A549 (cell line): ENCODE results near the gene DMAC2. TPM values are rescaled to one million over a fixed set of nuclear protein-coding genes. Genes with fewer than 3 reads are reported as not detected.

ENCODE experiments used
- ATAC-seq, 2 experiments: fragments of 200-7000 bp in 1 of 2; fragments of >200 bp in 1 of 2; cut with Nextera tagmentation in 1 of 2; cut with Tn5 transposase in 1 of 2; 3 replicates each; pipeline versions ENCODE4 v1.8.0 to v1.9.1; 2018 to 2020; ENCODE audit warnings: mild to moderate bottlenecking in 1 of 2, moderate library complexity in 1 of 2
- CTCF ChIA-PET: fragments of 300-600 bp; sonication (Branson Sonifier 250); formaldehyde crosslinking; extraction: SDS; loops from one replicate; lab custom pipeline; 2021; ENCODE audit warnings: antibody characterized with exemption, inconsistent platforms; lab: Yijun Ruan, JAX
- POLR2A ChIA-PET: fragments of 350-600 bp; formaldehyde crosslinking; extraction: SDS; loops from one replicate; lab custom pipeline; 2021; ENCODE audit warnings: antibody characterized with exemption, inconsistent platforms; lab: Yijun Ruan, JAX
- DNase-seq, 2 experiments: peaks; one replicate each; pipeline versions ENCODE4 v3.0.0 to v3.0.0-alpha.2; 2011 to 2016; ENCODE audit warnings: low read depth in 1 of 2, low spot score in 1 of 2
- FAIRE-seq: peaks from 2 replicates; lab custom pipeline; 2011; peaks lifted over from hg19 to GRCh38; lab: Jason Lieb, UNC
- H3K27ac ChIP-seq, 2 experiments: fragments of >200 bp; sonication (Bioruptor Twin); formaldehyde crosslinking; 3 replicates each; pipeline ENCODE4 v1.5.1; 2016 to 2017
- H3K4me1 ChIP-seq: fragments of >200 bp; sonication (Bioruptor Twin); formaldehyde crosslinking; 3 replicates; pipeline ENCODE4 v1.6.1; 2016
- H3K4me2 ChIP-seq: fragments of >200 bp; sonication (Bioruptor Twin); formaldehyde crosslinking; 3 replicates; pipeline ENCODE4 v1.6.1; 2016
- H3K4me3 ChIP-seq: fragments of >200 bp; sonication (Bioruptor Twin); formaldehyde crosslinking; 3 replicates; pipeline ENCODE4 v1.5.1; 2016
- H3K9me3 ChIP-seq: fragments of >200 bp; sonication (Bioruptor Twin); formaldehyde crosslinking; 3 replicates; pipeline ENCODE4 v1.6.1; 2016
- BHLHE40 ChIP-seq: IDR thresholded peaks from 2 replicates; pipeline ENCODE4 v1.6.1; 2012; ENCODE audit warnings: low read depth, low read length, inconsistent platforms
- CBX8 ChIP-seq: fragments of 200-600 bp; sonication (generic); IDR thresholded peaks from 2 replicates; pipeline ENCODE4 v1.6.1; 2016
- CEBPB ChIP-seq, 2 experiments: fragments of >200 bp in 1 of 2; sonication (Bioruptor Twin) in 1 of 2; formaldehyde crosslinking in 1 of 2; IDR thresholded peaks; 2 replicates each; pipeline ENCODE4 v1.6.1; 2012 to 2016
- CHD2 ChIP-seq: fragments of 150-350 bp; IDR thresholded peaks from 2 replicates; pipeline ENCODE4 v1.6.1; 2014; ENCODE audit warnings: low read length; ENCODE audit not compliant: partially characterized antibody
- EHF ChIP-seq: fragments of 250-450 bp; sonication (Bioruptor Pico); IDR thresholded peaks from 2 replicates; pipeline ENCODE4 v1.5.0; 2020; ENCODE audit warnings: mild to moderate bottlenecking
- EP300 ChIP-seq, 2 experiments: fragments of >200 bp; sonication (Bioruptor Twin); formaldehyde crosslinking; IDR thresholded peaks; 2 replicates in 1 of 2; 3 replicates in 1 of 2; pipeline ENCODE4 v1.6.1; 2016 to 2017
- ESRRA ChIP-seq: fragments of 150-350 bp; IDR thresholded peaks from 2 replicates; pipeline ENCODE4 v1.6.1; 2014; ENCODE audit warnings: mild to moderate bottlenecking, low read length, borderline replicate concordance
- FOSB ChIP-seq: fragments of 250-450 bp; sonication (Bioruptor Pico); IDR thresholded peaks from 2 replicates; pipeline ENCODE4 v1.5.0; 2020; ENCODE audit warnings: mild to moderate bottlenecking, moderate library complexity
- FOXS1 ChIP-seq: fragments of 250-450 bp; sonication (Bioruptor Pico); IDR thresholded peaks from 2 replicates; pipeline ENCODE4 v1.5.0; 2020; ENCODE audit warnings: mild to moderate bottlenecking, moderate library complexity
- HEYL ChIP-seq: fragments of 250-450 bp; sonication (Bioruptor Pico); IDR thresholded peaks from 2 replicates; pipeline ENCODE4 v1.8.0; 2021; ENCODE audit warnings: mild to moderate bottlenecking, moderate library complexity
- HOXA7 ChIP-seq: fragments of 250-450 bp; sonication (Bioruptor Pico); IDR thresholded peaks from 2 replicates; pipeline ENCODE4 v1.5.0; 2020; ENCODE audit warnings: mild to moderate bottlenecking, moderate library complexity
- HOXB13 ChIP-seq: fragments of 250-450 bp; sonication (Bioruptor Pico); IDR thresholded peaks from 2 replicates; pipeline ENCODE4 v1.5.0; 2020; ENCODE audit warnings: low read depth, mild to moderate bottlenecking, moderate library complexity
- HOXB5 ChIP-seq: fragments of 250-450 bp; sonication (Bioruptor Pico); IDR thresholded peaks from 2 replicates; pipeline ENCODE4 v1.5.0; 2020; ENCODE audit warnings: mild to moderate bottlenecking, moderate library complexity
- JUNB ChIP-seq: fragments of >200 bp; sonication (Bioruptor Twin); formaldehyde crosslinking; IDR thresholded peaks from 2 replicates; pipeline ENCODE4 v1.6.1; 2016
- MAFK ChIP-seq: fragments of 450-650 bp; IDR thresholded peaks from 2 replicates; pipeline ENCODE4 v1.6.1; 2014; ENCODE audit not compliant: partially characterized antibody
- MAZ ChIP-seq: fragments of 150-350 bp; IDR thresholded peaks from 2 replicates; pipeline ENCODE4 v1.6.1; 2014; ENCODE audit warnings: antibody characterized with exemption, low read depth, low read length, borderline replicate concordance
- MYC ChIP-seq: IDR thresholded peaks from 2 replicates; pipeline ENCODE4 v1.6.1; 2012; ENCODE audit warnings: mild to moderate bottlenecking, inconsistent platforms, low read length, improper control_type of control experiment, borderline replicate concordance
- NPAS2 ChIP-seq: fragments of 250-450 bp; sonication (Bioruptor Pico); IDR thresholded peaks from 2 replicates; pipeline ENCODE4 v1.8.0; 2022; ENCODE audit warnings: mild to moderate bottlenecking, moderate library complexity, borderline replicate concordance
- POLR2A ChIP-seq: IDR thresholded peaks from 2 replicates; pipeline ENCODE4 v1.6.1; 2012; ENCODE audit warnings: mild to moderate bottlenecking, low read length
- POLR2AphosphoS2 ChIP-seq: conservative IDR thresholded peaks from 2 replicates; pipeline ENCODE4 v1.6.1; 2012; ENCODE audit warnings: low read length, improper control_type of control experiment, inconsistent platforms
- RARB ChIP-seq: fragments of 250-450 bp; sonication (Bioruptor Pico); IDR thresholded peaks from 2 replicates; pipeline ENCODE4 v1.8.0; 2021; ENCODE audit warnings: mild to moderate bottlenecking, moderate library complexity
- RFX5 ChIP-seq: fragments of 450-650 bp; IDR thresholded peaks from 2 replicates; pipeline ENCODE4 v1.7.1; 2014; ENCODE audit warnings: antibody characterized with exemption, mild to moderate bottlenecking, moderate library complexity
- SMC3 ChIP-seq: fragments of >200 bp; sonication (Bioruptor Twin); formaldehyde crosslinking; IDR thresholded peaks from 3 replicates; pipeline ENCODE4 v1.6.1; 2018; ENCODE audit warnings: inconsistent platforms
- SREBF2 ChIP-seq: fragments of 450-650 bp; IDR thresholded peaks from 2 replicates; pipeline ENCODE4 v1.6.1; 2014; ENCODE audit warnings: mild to moderate bottlenecking, moderate library complexity
- TFCP2L1 ChIP-seq: fragments of 250-450 bp; sonication (Bioruptor Pico); IDR thresholded peaks from 2 replicates; pipeline ENCODE4 v1.5.0; 2021; ENCODE audit warnings: mild to moderate bottlenecking
- ZNF302 ChIP-seq: fragments of 250-450 bp; sonication (Bioruptor Pico); IDR thresholded peaks from 2 replicates; pipeline ENCODE4 v1.9.0; 2021; ENCODE audit warnings: inconsistent platforms, mild to moderate bottlenecking, moderate library complexity
- WGBS: methylation state at CpG from one replicate; pipeline ENCODE4 v1.1.6; 2017; ENCODE audit errors: missing lambda C conversion rate; 5-methylcytosine and 5-hydroxymethylcytosine counted together
- polyA minus RNA-seq: library from RNA; depleted of rRNA, polyadenylated mRNA; stranded (reverse); fragments of >200 nt; gene quantifications from 2 replicates; pipeline ENCODE4 v1.2.3, GENCODE V29; 2011; rRNA and poly(A)+ RNA removed
- polyA plus RNA-seq, 4 experiments: library from polyadenylated mRNA; depleted of rRNA in 3 of 4; stranded (reverse); fragments of >200 nt; fragmentation: RNase III in 1 of 4; extraction: RNeasy Plus Mini Kit Qiagen cat#74134 plus additional on column Dnase treatment in 1 of 4; gene quantifications; 2 replicates in 3 of 4; 3 replicates in 1 of 4; pipeline ENCODE4 v1.2.3, GENCODE V29; 2011 to 2017
- TF ChIP-seq, protein P1 (sequence below): IDR thresholded peaks from 2 replicates; pipeline ENCODE4 v1.6.1; 2012
- TF ChIP-seq, protein P2 (sequence below): fragments of 250-450 bp; sonication (Bioruptor Pico); IDR thresholded peaks from 2 replicates; pipeline ENCODE4 v1.5.0; 2020; ENCODE audit warnings: low read depth, mild to moderate bottlenecking, moderate library complexity
- TF ChIP-seq, protein P3 (sequence below): fragments of 450-650 bp; IDR thresholded peaks from 2 replicates; pipeline ENCODE4 v1.6.1; 2014; ENCODE audit warnings: antibody characterized with exemption
- TF ChIP-seq, protein P4 (sequence below): fragments of >200 bp; sonication (Bioruptor Twin); formaldehyde crosslinking; IDR thresholded peaks from 3 replicates; pipeline ENCODE4 v1.5.1; 2016
- TF ChIP-seq, protein P5 (sequence below): fragments of 150-350 bp; IDR thresholded peaks from 2 replicates; pipeline ENCODE4 v1.6.1; 2014; ENCODE audit warnings: low read depth, mild to moderate bottlenecking, low read length
- TF ChIP-seq, protein P6 (sequence below): fragments of >200 bp; sonication (Bioruptor Twin); formaldehyde crosslinking; IDR thresholded peaks from 2 replicates; pipeline ENCODE4 v1.6.1; 2016
- TF ChIP-seq, protein P7 (sequence below): IDR thresholded peaks from 2 replicates; pipeline ENCODE4 v1.6.1; 2012; ENCODE audit warnings: low read depth, borderline replicate concordance

DMAC2 gene
- polyA plus RNA-seq (2011; rRNA removed): 128 and 132 TPM in 2 replicates
- 209 and 231 TPM in 2 replicates for polyA plus RNA-seq (2012; cell fraction: cytosol; rRNA removed)
- 177 and 189 TPM in 2 replicates for polyA plus RNA-seq (2012; cell fraction: nucleus; rRNA removed)
- polyA plus RNA-seq (2017; fragmentation: RNase III; extraction: RNeasy Plus Mini Kit Qiagen cat#74134 plus additional on column Dnase treatment): 155 to 161 TPM (median 158 TPM) in 3 replicates
- polyA minus RNA-seq: 111 and 120 TPM in 2 replicates

DNA sequence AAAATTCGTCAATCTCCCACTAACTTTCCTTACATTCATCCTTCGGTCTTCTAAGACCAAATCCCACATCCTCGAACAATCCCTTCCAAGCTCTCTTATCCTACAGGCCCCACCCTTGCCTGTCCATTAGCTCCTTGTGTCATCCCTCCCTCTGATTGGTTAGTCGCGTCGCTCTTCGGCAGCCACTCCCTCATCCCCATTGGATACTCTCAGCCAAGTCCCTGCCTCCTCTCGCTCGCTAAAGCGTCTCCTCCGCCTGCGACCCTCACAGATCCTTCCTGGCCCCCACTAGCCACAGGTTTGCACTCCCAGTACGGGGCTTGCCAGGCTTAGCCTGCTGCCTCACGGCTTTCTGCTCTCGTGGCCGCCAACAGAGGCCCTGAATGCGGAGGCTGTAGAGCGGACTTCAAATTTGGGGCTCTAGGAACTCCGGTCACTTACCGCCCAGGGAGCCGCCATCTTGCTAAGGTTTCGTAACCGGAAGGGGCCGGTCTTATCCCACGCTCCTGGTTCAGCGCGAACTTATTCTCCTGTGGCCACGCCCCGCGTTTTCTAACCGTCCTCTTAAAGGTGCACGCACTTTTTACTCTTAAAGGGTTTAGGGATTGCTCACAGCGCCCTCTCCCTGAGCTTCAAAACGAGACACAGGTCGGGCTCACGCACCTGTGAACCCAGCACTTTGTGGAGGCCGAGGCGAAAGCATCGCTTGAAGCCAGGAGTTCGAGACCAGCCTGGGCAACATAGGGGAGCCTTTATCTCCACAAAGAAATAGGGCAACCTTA, at the start of gene DMAC2:
Gene DMAC2, minus strand, starts transcription at position 472 of the 782 bp plus-strand sequence. Its CDS starts 13 bp downstream, at position 459.
- H3K4me1 ChIP-seq: peaks cover 13% of the 10 kb centered on the region; the same call in 2 of the 3 replicates
- peak; percentile 100 for FAIRE-seq
- no peak; the same call in 1 of the 2 replicates for TF ChIP-seq FOSB (CRISPR knock-in tag)
- no peak; the same call in 1 of the 2 replicates for TF ChIP-seq POLR2AphosphoS2
- peak; percentile 76; the same call in 1 of the 2 replicates for TF ChIP-seq MYC
- no peak for TF ChIP-seq SREBF2
- TF ChIP-seq, protein P1, sequence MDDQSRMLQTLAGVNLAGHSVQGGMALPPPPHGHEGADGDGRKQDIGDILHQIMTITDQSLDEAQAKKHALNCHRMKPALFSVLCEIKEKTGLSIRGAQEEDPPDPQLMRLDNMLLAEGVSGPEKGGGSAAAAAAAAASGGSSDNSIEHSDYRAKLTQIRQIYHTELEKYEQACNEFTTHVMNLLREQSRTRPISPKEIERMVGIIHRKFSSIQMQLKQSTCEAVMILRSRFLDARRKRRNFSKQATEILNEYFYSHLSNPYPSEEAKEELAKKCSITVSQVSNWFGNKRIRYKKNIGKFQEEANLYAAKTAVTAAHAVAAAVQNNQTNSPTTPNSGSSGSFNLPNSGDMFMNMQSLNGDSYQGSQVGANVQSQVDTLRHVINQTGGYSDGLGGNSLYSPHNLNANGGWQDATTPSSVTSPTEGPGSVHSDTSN: peak; percentile 47; the same call in 1 of the 2 replicates
- TF ChIP-seq, protein P2, sequence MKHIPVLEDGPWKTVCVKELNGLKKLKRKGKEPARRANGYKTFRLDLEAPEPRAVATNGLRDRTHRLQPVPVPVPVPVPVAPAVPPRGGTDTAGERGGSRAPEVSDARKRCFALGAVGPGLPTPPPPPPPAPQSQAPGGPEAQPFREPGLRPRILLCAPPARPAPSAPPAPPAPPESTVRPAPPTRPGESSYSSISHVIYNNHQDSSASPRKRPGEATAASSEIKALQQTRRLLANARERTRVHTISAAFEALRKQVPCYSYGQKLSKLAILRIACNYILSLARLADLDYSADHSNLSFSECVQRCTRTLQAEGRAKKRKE: no peak
- no peak for TF ChIP-seq BHLHE40
- TF ChIP-seq FOXS1 (CRISPR knock-in tag): no peak
- peak; percentile 74; the same call in 1 of the 2 replicates for TF ChIP-seq TFCP2L1 (CRISPR knock-in tag)
- TF ChIP-seq CHD2: no peak
- 0 out of 2 replicates have a peak, but pooled peaks have one; percentile 12 for TF ChIP-seq RARB (CRISPR knock-in tag)
- TF ChIP-seq, protein P3, sequence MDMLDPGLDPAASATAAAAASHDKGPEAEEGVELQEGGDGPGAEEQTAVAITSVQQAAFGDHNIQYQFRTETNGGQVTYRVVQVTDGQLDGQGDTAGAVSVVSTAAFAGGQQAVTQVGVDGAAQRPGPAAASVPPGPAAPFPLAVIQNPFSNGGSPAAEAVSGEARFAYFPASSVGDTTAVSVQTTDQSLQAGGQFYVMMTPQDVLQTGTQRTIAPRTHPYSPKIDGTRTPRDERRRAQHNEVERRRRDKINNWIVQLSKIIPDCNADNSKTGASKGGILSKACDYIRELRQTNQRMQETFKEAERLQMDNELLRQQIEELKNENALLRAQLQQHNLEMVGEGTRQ: no peak
- TF ChIP-seq CBX8: no peak
- TF ChIP-seq RFX5: peak; percentile 82
- TF ChIP-seq CEBPB (IDR thresholded peaks at IDR 0.05): peak; percentile 92 to 99
- no peak for TF ChIP-seq NPAS2 (CRISPR knock-in tag)
- TF ChIP-seq HOXA7: no peak
- TF ChIP-seq ESRRA: no peak
- TF ChIP-seq HEYL: no peak
- peak; percentile 80 for TF ChIP-seq POLR2A
- no peak for TF ChIP-seq MAZ
- 0 out of 3 replicates have a peak, but pooled peaks have one; percentile 38 for TF ChIP-seq SMC3
- no peak; the same call in 1 of the 2 replicates for TF ChIP-seq HOXB5
- no peak; a peak in 1 of 5 replicates for TF ChIP-seq EP300 (IDR thresholded peaks at IDR 0.05)
- TF ChIP-seq JUNB: no peak
- TF ChIP-seq MAFK: no peak
- TF ChIP-seq, protein P4, sequence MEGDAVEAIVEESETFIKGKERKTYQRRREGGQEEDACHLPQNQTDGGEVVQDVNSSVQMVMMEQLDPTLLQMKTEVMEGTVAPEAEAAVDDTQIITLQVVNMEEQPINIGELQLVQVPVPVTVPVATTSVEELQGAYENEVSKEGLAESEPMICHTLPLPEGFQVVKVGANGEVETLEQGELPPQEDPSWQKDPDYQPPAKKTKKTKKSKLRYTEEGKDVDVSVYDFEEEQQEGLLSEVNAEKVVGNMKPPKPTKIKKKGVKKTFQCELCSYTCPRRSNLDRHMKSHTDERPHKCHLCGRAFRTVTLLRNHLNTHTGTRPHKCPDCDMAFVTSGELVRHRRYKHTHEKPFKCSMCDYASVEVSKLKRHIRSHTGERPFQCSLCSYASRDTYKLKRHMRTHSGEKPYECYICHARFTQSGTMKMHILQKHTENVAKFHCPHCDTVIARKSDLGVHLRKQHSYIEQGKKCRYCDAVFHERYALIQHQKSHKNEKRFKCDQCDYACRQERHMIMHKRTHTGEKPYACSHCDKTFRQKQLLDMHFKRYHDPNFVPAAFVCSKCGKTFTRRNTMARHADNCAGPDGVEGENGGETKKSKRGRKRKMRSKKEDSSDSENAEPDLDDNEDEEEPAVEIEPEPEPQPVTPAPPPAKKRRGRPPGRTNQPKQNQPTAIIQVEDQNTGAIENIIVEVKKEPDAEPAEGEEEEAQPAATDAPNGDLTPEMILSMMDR: peak; percentile 85
- no peak for TF ChIP-seq EHF (CRISPR knock-in tag)
- no peak for TF ChIP-seq ZNF302 (CRISPR knock-in tag)
- TF ChIP-seq HOXB13: no peak
- TF ChIP-seq, protein P5, sequence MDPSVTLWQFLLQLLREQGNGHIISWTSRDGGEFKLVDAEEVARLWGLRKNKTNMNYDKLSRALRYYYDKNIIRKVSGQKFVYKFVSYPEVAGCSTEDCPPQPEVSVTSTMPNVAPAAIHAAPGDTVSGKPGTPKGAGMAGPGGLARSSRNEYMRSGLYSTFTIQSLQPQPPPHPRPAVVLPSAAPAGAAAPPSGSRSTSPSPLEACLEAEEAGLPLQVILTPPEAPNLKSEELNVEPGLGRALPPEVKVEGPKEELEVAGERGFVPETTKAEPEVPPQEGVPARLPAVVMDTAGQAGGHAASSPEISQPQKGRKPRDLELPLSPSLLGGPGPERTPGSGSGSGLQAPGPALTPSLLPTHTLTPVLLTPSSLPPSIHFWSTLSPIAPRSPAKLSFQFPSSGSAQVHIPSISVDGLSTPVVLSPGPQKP: 0 out of 2 replicates have a peak, but pooled peaks have one; percentile 67
- TF ChIP-seq, protein P6, sequence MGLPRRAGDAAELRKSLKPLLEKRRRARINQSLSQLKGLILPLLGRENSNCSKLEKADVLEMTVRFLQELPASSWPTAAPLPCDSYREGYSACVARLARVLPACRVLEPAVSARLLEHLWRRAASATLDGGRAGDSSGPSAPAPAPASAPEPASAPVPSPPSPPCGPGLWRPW: no peak
- TF ChIP-seq, protein P7, sequence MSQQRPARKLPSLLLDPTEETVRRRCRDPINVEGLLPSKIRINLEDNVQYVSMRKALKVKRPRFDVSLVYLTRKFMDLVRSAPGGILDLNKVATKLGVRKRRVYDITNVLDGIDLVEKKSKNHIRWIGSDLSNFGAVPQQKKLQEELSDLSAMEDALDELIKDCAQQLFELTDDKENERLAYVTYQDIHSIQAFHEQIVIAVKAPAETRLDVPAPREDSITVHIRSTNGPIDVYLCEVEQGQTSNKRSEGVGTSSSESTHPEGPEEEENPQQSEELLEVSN: peak; percentile 68; the same call in 1 of the 2 replicates

More for the DNA sequence above, at the start of gene DMAC2:
- CTCF ChIA-PET: interaction anchor here (0.6 to 7.3 kb wide), 48 partner anchors 9 to 805 kb away, joined by 3 to 158 read pairs (median 4); partner anchors contain the start of genes B3GNT8 and B9D2
- Histone ChIP-seq H3K27ac (peak within 1 kb of the TSS; percentile 81 to 86), H3K4me3 (peak within 1 kb of the TSS; percentile 52), H3K4me2 (peak within 1 kb of the TSS; percentile 81), H3K9me3 (no peaks in the 10 kb centered on the region)
- POLR2A ChIA-PET: interaction anchor here (0.6 to 2.2 kb wide), 54 partner anchors 9 to 869 kb away, joined by 3 to 51 read pairs (median 4); partner anchors contain the start of genes B3GNT8, B9D2 and RPS19
- peak; percentile 96 to 99 for ATAC-seq
- peak; percentile 100 for DNase-seq
- 1% methylated on average over 40 of the region's 40 CpGs for WGBS
